ENCODE data around the gene KCNG4. TPM values are rescaled to one million over a fixed set of nuclear protein-coding genes. Genes with fewer than 3 reads are reported as not detected.

Gene KCNG4
- total RNA-seq, 2 donors from 2014 or later, result not detected

- Histone ChIP-seq H3K9me3 (no peaks in the 10 kb centered on the region), H3K27me3 (no peaks in the 10 kb centered on the region), H3K36me3 (peaks cover 41% of the 10 kb centered on the region), H3K4me3 (no peak overlapping the region), H3K27ac (peak overlapping the region; percentile 65 to 70), H3K4me1 (peaks cover 0 to 57% of the 10 kb centered on the region in 2 donors)
- TF ChIP-seq CTCF (IDR thresholded peaks at IDR 0.05), result no peak
- no peak for DNase-seq (ENCODE audit: low spot score)
Measured at GRCh38 chr16:84177741-84178073, 62.1 kb downstream of the KCNG4 start.

- TF ChIP-seq CTCF (IDR thresholded peaks at IDR 0.05), result no peak
- no peak for DNase-seq (ENCODE audit: low spot score)
- peak overlapping the region; percentile 70 to 73 for H3K27ac ChIP-seq
- no peaks in the 10 kb centered on the region for H3K9me3 ChIP-seq
- H3K36me3 ChIP-seq, result peaks cover 28% of the 10 kb centered on the region
- peaks cover 0 to 55% of the 10 kb centered on the region in 2 donors for H3K4me1 ChIP-seq
- H3K4me3 ChIP-seq, result no peak overlapping the region
- no peaks in the 10 kb centered on the region for H3K27me3 ChIP-seq
Measured at GRCh38 chr16:84176192-84177053, 63.4 kb downstream of the KCNG4 start.

- peak; percentile 37 to 85 for TF ChIP-seq CTCF (IDR thresholded peaks at IDR 0.05)
- Histone ChIP-seq H3K36me3 (peaks cover 19% of the 10 kb centered on the region), H3K9me3 (no peaks in the 10 kb centered on the region), H3K27ac (peak overlapping the region; percentile 70 to 73), H3K27me3 (no peaks in the 10 kb centered on the region), H3K4me1 (peaks cover 0 to 47% of the 10 kb centered on the region in 2 donors), H3K4me3 (no peak overlapping the region)
- no peak for DNase-seq (ENCODE audit: low spot score)
Measured at GRCh38 chr16:84175350-84176081, 64.3 kb downstream of the KCNG4 start.

GRCh38 chr16:84174396-84174795 is 65.4 kb downstream of the KCNG4 start:
- no peaks in the 10 kb centered on the region for H3K27me3 ChIP-seq
- H3K36me3 ChIP-seq, result peaks cover 8% of the 10 kb centered on the region
- no peaks in the 10 kb centered on the region for H3K9me3 ChIP-seq
- H3K4me3 ChIP-seq, result no peak overlapping the region
- DNase-seq (ENCODE audit: low spot score), result no peak
- no peak for TF ChIP-seq CTCF (IDR thresholded peaks at IDR 0.05)
- peaks cover 0 to 47% of the 10 kb centered on the region in 2 donors for H3K4me1 ChIP-seq
- H3K27ac ChIP-seq, result no peak overlapping the region

- peaks cover 0 to 4% of the 10 kb centered on the region in 2 donors for H3K4me1 ChIP-seq
- H3K27ac ChIP-seq, result no peak overlapping the region
- DNase-seq (ENCODE audit: low spot score), result no peak
- H3K27me3 ChIP-seq, result no peaks in the 10 kb centered on the region
- no peak for TF ChIP-seq CTCF (IDR thresholded peaks at IDR 0.05)
- H3K4me3 ChIP-seq, result no peak overlapping the region
- H3K9me3 ChIP-seq, result no peaks in the 10 kb centered on the region
- H3K36me3 ChIP-seq, result no peaks in the 10 kb centered on the region
Measured at GRCh38 chr16:84169765-84170310, 70.0 kb downstream of the KCNG4 start.

Other genes starting within 250 kb of the KCNG4 start
- gene SLC38A8, start 197.2 kb downstream of the KCNG4 start, total RNA-seq, result not detected
- gene MBTPS1, start 123.1 kb downstream of the KCNG4 start, total RNA-seq, result 10 to 100 TPM; 75.3 to 77.5 TPM
- gene HSDL1, start 94.8 kb downstream of the KCNG4 start, total RNA-seq, result 10 to 100 TPM; 14.6 to 15.4 TPM
- 1 to 10 TPM in 1 of 2 donors, not detected in 1; 1.8 TPM for gene DNAAF1, start 94.7 kb downstream of the KCNG4 start, total RNA-seq
- gene TAF1C, start 53.0 kb downstream of the KCNG4 start, total RNA-seq, result 10 to 100 TPM; 16.2 to 18.4 TPM
- gene ADAD2, start 48.9 kb downstream of the KCNG4 start, total RNA-seq, result under 1 TPM in 1 of 2 donors, not detected in 1; 0.19 TPM
- 1 to 10 TPM in 1 of 2 donors, under 1 TPM in 1; 0.59 to 3.3 TPM for gene WFDC1, start 54.9 kb upstream of the KCNG4 start, total RNA-seq
- gene ATP2C2, start 128.5 kb upstream of the KCNG4 start, total RNA-seq, result not detected

Measured in right atrium auricular region (tissue), 2 donors.